Endothelial cell of hepatic sinusoid (primary cell): ENCODE data around the gene EHMT1.

Experiments used
- in situ Hi-C: cut with HindIII; loops from 2 replicates; pipeline ENCODE4 v1.10.0; 2017; ENCODE audit warnings: low sequenced_read_pairs

The EHMT1 gene

DNA sequence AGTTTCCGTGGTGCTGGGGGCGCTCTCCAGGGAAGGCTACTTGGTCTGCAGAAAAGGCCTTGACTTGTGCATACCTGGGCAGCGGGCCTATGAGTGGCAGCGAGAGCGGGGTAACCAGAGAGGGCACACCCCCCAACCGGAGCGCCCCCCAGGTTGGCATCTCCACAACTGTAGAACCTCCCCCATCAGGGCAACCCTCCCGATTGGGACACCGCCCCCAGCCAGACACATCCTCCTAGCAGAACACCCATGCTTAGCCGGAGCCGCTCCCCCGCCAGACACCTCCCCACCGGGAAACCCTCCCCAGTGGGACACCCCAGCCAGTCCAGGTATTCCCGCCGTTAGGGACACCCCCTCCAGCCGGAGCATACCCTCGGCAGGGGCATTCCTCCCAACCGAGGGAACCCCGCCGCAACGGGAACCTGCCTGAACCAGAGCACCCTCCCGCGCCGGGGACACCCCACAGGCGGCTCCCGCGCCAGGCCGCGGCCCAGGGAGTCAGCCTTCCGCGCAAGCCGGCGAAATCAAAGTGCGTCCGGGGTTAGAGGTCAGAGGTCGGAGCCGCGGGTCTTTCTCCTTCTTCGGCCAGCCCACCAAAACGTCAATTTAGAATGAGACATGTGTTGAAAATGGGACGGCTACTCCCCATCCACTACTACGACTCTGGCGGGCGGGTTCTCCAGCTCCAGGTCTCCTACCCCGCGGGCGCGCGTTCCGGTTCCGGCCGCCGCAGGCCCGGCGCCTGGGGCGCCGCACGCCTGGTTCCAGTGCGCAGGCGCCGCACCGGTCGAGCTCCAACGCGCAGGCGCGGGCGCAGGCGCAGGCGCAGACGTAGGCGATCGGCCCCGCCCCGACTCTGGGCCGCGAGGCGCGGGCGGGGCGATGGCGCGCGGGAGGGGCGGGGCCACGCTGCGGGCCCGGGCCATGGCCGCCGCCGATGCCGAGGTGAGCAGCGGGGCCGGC lies at the start of gene EHMT1:
Gene EHMT1 (plus strand): TSS at position 901 of the 963 bp plus-strand sequence. CDS start 24 bp downstream, at position 925.
- in situ Hi-C loops = no loop called here

DNA sequence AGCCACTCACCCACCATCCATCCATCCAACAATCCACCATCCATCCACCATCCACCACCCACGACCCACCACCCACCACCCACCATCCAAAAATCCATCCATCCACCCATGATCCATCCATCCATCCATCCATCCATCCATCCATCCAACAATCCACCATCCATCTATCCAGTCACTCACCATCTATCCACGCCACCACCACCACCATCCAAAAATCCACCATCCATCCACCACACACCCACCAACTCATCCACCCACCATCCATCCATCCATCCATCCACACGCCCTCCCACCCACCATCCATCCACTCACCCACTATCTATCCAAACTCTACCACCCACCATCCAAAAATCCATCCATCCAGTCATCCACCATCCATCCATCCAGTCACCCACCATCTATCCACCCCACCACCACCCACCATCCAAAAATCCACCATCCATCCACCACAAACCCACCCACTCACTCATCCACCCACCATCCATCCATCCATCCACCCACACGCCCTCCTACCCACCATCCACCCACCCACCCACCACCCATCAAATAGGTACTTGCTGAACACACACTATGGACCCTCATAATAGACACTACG lies 49.1 kb upstream of the EHMT1 start:
- in situ Hi-C loops = no loop called here

DNA sequence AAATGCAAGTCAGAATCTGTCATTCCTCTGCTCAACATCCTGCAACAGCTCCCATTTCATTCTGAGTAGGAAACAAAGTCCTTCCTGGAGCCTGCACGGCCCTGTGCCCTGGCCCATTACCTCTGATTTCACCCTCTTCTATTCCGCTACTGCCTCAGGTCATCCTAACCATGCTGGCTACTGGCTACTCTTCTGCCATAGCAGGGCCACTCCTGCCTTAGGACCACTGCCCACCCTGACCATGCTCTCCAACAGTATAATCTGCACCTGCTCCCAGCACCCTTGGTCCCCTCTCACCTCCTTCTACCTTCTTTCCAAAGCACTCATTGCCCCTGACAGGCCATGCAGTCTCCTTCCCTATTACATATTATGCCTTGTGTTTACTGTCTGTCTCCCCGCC lies 48.2 kb upstream of the EHMT1 start:
- in situ Hi-C loops = no loop called here

DNA sequence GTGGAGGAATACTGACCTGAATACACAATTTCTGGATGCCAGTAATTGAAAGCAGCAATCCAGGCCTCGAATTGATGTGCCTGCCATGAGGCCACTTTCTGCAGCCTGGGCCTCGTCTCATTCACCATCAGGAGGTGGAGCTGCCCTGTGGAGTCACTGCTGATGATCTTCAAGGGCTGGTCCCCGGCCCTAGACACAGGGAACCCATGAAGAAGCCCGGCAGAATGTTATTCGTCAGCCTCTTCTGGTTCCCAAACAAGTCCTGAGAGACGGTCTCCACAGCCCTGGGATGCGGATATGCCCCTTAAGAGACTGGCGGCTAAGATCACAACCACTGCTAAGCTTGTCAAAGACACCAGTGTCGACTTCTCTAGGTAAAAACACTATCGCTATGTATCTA lies 44.6 kb upstream of the EHMT1 start:
- in situ Hi-C loops = no loop called here

DNA sequence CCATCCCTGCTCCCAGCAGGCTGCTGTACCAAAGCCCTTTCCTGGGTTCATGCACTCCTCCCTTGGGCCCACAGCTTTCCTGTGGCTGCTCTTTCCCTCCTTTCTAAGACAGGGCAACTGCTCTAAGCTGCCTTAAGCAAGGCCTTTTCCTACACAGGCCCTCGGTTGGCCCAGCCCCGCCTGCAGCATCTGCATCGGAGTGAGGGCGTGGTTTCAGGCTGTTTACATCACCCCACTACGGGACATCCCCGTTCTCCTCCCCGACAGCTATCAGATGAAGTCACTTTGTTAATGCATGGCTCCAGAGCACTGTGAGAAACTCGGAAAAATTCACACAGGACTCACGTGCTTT lies 43.5 kb upstream of the EHMT1 start:
- in situ Hi-C loops = no loop called here

DNA sequence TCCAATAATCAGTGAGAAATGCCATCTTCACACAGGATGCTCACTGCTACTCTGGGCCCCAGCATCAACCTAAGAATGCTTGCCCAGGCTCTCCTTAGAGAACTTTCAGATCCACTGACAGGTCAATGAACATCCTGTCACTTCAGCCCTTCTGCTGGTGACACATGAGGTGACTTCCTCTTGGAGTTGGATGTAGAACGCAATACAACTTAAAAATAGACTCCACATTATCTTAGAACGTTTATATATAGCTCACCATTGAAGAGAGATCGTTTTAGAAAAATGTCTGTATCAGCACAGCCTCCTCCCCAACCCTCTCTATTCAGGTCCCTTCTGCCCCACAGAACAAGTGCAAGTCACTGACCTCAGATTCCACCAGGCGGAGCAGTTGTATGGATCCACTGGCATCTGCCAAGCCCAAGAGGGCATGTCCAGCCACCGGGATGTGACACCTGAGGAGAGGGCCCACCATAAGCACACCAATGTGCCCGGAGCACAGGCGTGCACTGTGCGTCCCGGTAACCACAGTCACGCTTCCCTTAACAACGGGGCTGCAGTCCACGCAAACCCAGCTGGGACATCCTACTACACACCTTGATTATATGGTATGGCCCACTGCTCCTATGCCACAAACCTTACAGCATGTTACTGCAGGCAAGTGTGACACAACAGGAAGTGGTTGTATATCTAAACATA lies 42.9 kb upstream of the EHMT1 start:
- in situ Hi-C loops = no loop called here

DNA sequence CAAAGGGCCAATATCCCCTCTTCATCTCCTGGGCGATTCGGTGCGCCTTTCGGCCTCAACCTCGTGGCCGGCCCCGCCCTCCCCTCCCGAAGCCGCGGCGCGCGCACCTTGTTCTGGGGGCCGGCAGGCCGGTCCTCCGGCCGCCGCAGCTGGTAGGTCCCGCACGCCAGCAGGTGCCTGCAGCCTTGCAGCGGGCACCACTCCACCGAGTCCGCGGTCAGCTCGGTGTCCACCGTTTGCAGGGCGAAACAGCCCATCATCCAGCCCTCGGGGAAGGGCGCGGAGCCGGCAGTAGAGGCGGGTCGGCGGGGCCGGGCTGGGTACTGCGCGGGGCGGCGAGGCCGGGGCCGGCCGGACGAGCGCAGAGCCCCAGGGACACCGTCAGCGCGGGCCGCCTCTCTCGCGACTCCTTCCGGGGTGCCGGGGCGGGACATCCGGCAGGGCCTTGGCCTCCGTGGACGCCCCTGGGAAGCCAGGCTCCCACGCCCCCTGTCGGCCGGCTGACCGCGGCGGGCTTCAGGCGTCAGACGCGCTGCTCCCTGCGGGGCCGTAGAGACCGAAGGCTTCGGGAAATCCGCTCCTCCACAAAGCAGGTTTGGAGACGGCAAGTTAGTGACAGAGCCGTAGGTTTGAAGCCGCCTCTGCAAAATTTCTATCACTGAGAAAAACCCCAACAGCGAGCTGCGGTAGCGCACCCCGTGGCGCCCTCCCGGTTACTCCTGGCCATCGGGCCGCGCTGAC lies 40.1 kb upstream of the EHMT1 start, which contains the start of gene DPH7:
Gene DPH7 (minus strand): TSS at position 408 of the 741 bp plus-strand sequence. CDS start 148 bp downstream, at position 260.
- in situ Hi-C loops = no loop called here

DNA sequence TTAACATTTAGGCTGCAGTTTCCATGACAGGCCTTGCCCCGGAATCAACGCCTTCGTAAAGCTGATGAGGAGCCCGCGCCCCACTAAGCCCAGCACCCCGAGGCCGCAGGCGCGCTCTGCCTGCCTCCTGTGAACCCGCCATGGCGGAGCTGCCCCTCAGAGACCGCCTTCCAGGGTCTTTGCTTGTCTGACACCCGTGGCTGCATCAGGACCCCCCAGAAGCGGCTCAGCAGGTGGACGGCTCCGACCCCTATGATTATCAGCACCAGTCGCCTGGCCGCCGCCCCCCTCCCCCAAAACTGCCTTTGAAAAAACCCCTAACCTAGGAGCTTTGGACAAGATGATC lies 39.6 kb upstream of the EHMT1 start:
- in situ Hi-C loops = no loop called here

DNA sequence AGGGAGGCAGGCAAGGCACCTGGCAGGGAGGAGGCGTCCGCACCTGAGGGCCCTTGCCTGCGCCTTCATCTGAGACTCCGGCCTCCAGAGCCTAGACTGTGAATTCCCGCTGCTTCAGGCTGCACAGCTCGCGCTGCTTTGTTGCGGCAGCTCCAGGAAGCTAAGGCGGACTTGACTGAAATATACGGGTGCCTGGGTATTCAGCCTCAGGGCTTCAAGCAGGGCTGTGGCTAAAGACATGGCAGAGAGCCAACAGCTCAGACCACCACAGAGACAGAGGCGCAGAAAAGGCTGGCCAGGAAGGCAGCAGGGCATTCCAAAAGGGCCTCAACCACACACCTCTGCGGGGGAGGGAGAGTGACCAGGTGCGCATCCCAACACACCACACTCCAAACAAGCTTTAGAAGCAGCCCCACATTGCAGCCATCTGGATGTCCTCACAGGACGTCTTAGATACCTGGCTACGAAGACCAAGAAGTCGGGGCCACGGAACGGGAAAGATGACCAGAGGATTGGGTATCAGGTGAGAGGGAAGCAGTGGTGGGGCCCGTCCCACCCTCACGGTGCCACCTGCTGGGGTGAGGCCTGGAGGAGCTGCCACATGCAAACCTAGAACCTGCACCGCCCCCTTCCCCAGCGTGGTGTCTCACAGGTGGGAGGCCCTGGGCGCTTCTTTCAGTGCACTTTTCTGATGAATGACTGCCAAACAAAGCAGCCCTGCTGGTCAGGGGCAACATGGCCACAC lies 38.4 kb upstream of the EHMT1 start:
- in situ Hi-C loops = loop anchor here (5.0 kb wide), 2 partner anchors 52 to 92 kb away; no protein-coding TSS in a partner anchor

DNA sequence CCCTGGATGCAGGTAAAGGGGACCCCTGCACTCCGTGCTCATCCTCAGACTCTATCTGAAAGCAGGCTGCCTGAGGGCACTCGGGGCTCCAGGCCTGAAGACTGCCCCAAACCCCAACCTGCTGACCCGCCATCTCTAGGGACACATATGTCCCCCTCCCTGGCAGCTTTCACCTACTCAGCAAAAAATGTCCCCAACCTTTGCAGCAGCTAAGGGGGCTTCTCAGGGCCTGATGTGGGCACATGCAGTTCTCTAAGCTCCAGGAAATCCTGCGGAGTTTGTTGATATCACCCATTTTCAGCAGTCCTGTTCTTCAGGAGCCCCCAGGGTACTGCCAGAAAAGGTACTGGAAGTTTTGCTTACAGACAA lies 37.9 kb upstream of the EHMT1 start:
- in situ Hi-C loops = loop anchor here (5.0 kb wide), 2 partner anchors 51 to 91 kb away; no protein-coding TSS in a partner anchor

DNA sequence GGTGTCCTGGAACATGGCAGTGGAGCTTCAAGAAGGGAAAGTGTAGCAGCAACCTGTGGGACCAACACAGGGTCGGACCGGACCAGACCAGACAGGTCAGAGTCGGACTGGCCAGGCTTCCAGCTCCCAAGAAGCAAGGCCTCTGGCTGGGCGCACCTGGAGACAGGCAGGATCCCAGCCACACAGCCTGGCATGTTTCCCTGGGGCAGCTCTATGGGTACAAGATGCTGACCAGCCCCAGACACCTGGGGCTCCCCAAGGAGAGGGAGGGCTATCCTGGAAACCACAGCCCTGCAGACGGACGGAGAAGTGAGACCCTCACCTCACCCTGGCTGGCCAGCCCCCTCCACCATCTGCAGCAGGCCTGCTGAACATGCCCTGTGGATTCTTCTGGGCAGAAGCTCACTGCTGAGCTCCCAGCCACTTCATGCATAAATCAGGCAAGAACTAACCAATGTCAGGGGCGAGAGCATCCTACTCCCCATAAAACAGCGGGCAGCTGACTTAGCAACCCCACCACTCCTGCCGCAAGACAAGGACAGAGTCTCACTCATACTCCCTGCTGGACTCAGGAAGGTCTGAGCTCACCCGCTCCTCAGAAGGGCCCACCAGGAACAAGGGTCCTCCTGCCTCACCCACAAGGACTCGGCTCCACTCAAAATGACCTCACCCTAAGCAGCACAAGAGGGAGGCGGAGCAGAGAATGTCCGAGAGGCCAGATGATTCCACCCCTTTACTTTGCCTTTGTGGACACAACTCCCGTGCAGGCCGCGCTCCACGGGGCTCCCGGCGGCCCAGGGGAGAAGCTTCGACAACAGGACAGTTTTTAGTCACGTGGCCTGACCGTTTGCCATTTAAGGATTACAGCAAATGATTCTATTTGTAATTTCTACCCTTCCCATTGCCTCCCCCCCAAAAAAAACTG lies 37.2 kb upstream of the EHMT1 start:
- in situ Hi-C loops = loop anchor here (5.0 kb wide), 2 partner anchors 51 to 91 kb away; no protein-coding TSS in a partner anchor

DNA sequence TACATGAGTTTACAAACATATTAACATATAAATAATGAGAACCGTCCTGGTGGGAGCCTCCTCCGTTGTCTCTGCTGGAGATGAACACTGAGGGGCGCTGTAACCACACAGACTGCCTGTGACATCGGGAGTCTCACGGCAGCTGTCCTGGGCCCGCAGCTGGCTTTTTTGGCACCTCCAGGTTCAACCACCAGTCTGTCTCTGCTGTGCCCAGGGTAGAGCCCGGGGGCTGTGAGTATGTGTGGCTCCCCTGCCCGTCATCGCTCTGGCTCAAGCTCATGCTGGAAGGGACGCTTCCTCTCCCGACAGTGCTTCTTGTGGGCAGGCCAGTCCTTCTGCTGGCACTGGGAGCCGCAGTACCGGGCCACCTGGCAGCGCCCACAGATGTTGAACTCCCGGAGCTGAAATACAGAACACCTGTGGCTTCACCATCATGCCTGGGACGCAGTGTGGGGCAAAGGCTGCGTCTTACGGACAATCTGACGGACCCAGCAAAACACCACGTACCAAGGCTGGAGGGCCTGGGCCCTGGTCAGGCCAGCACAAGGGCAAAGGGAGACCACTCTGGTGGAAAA lies 36.4 kb upstream of the EHMT1 start:
- in situ Hi-C loops = loop anchor here (5.0 kb wide), 2 partner anchors 50 to 90 kb away; no protein-coding TSS in a partner anchor

DNA sequence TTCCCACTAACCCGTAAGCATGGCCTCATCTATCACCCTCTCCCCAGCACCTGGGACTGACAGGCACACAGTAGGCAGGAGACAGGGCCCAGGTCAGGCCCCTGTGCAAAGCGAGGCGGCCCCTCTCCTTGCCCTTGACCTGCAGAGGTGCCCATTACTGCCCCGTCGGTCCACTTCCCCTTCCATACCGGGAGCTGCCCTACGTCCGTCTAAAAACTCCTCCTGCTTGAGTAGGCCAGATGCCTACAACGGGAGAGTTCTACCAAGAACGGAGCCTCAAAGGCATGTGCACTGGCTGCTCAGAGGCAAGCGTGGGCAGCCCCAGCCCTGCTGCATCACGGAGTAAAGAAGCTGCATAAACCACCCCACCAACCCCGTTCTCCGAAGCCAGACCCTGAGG lies 35.5 kb upstream of the EHMT1 start:
- in situ Hi-C loops = loop anchor here (5.0 kb wide), 2 partner anchors 49 to 89 kb away; no protein-coding TSS in a partner anchor

DNA sequence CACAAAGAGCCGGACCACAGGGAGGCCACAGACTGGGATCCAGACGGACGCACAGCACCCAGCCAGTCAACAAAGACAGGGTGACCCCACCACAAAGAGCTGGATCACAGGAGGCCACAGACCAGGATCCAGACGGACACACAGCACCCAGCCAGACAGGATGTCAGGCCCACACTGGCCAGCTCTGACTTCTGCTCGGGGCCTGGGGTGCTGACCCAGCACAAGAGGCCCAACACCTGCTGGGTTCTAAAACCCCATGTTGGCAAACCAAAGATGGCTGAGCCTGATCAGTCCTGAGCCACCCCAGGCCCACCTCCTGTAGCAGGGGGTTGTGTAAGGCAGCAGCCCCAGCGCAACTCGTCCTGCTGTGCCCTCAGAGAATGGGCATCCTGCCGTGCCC lies 34.8 kb upstream of the EHMT1 start:
- in situ Hi-C loops = loop anchor here (5.0 kb wide), 2 partner anchors 48 to 88 kb away; no protein-coding TSS in a partner anchor

DNA sequence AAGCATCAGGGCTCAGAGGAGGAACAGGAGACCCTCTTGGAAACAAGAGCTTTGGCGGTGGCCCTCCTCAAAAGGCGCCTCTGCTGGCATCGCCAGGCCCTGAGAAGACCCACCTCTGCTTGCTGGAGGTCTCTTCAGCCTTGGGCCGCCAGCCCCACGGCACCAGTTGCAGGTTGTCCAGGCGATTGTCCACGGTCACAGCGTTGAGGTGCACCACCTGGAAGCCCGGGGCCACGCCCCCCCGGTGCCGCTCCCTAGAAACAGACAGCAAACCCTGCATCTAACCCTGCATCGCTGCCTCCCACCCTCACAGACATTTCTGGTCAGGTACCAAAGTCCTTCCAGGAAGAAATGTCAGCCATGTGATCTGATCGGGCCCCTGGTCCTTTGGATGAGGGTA lies 32.0 kb upstream of the EHMT1 start:
- in situ Hi-C loops = no loop called here

DNA sequence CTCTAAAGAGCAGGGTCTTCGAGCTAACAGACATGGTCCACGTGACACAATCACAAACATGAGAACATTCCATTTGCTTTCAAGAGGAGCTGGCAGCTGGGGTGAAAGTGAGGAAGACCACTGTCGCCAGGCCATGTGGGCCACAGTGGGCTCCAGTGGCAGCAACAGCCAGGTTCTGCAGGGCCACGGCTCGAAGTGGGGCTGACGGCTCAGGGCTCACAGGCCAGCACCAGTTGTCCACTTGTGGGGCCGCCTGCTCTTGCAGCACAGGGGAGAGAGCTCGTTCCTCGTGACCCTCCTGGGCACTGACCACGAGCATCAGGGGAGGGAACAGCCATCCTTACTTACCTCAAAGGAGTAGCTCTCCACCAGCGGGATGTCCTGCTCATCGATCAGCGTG lies 30.5 kb upstream of the EHMT1 start:
- in situ Hi-C loops = no loop called here

DNA sequence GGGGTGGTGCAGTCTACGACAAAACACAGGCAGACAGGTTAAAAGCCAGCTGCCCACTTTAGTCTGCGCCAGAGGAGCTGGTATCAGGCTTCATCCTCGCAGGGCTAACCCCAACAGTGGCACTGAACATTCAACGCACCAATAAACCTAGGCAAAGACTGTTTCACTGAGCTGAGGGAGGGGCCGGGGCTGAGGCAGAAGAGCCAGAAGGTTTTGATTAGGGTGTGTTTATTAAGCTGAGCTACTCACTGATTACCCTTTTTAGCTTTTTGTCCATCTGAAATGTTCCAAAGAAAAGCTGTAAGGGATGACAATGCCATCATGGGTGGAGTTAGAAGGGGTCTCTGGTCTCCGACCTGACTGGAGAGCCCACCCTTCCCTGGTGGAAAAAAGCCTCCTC lies 29.9 kb upstream of the EHMT1 start:
- in situ Hi-C loops = no loop called here

DNA sequence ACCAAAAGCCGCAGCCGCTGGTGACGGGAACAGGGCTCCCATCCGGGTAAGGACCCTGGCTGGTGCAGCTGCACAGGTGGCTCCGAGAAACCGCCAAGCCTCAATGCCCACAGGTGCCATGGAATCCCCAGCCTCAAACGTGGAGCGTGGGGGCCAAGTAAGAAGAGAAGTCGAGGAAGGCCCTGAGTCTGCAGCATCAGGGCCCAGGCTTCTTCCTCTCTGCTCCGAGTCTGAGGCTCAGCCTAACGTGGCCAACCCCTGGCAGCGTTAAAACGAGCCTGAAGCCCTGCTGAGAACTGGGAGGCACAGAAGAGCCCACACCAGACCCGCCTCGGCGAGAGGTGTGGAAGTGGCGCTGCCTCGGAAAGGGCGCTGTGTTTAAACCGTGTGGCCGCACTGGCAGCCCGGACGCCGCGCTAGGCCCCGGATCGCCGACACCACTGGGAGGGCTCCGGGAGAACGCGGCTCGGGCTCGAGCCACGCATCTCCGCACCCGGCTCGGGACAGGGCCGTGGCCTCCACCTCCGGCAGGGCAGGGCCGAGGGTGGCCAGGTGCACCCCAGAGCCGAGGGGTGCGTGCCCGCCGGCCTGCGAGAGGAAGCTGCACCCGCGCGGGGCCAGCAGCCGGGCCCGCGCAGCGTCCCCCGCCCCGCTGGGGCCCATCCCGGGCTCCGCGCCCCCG lies 29.2 kb upstream of the EHMT1 start:
- in situ Hi-C loops = no loop called here
